GM23338 (cell line): ENCODE measurements around the gene HENMT1.

Experiments used
- EZH2 ChIP-seq: fragments of 200-600 bp; sonication (generic); IDR thresholded peaks from one replicate; pipeline ENCODE4 v1.8.0; 2017; ENCODE audit warnings: antibody characterized with exemption, mild to moderate bottlenecking, low read depth; ENCODE audit not compliant: unreplicated experiment
- EZH2phosphoT487 ChIP-seq: fragments of 200-600 bp; sonication (generic); IDR thresholded peaks from one replicate; pipeline ENCODE4 v1.8.1; 2018; ENCODE audit warnings: antibody characterized with exemption; ENCODE audit not compliant: unreplicated experiment
- JUNB ChIP-seq: IDR thresholded peaks from one replicate; pipeline ENCODE4 v1.6.1; 2016; ENCODE audit warnings: antibody characterized with exemption; ENCODE audit not compliant: unreplicated experiment
- POLR2AphosphoS5 ChIP-seq: IDR thresholded peaks from 2 replicates; pipeline ENCODE4 v1.6.1; 2016; ENCODE audit warnings: antibody characterized with exemption, low read depth
- STAT1 ChIP-seq: IDR thresholded peaks from one replicate; pipeline ENCODE4 v1.6.1; 2016; ENCODE audit warnings: antibody characterized with exemption; ENCODE audit not compliant: unreplicated experiment
- ZNF114 ChIP-seq: fragments of 250-450 bp; sonication (Bioruptor Pico); IDR thresholded peaks from 2 replicates; pipeline ENCODE4 v1.5.0; 2020; ENCODE audit warnings: mild to moderate bottlenecking, moderate library complexity
- ZNF331 ChIP-seq: fragments of 250-450 bp; sonication (Bioruptor Pico); IDR thresholded peaks from 2 replicates; pipeline ENCODE4 v1.5.0; 2020; ENCODE audit warnings: low read depth, mild to moderate bottlenecking, moderate library complexity
- TF ChIP-seq, protein P1 (sequence below), 2 experiments: fragments of 200-600 bp in 1 of 2; sonication (generic) in 1 of 2; conservative IDR thresholded peaks; 2 replicates each; pipeline versions ENCODE4 v1.5.1 to v1.6.1; 2016 to 2017; ENCODE audit warnings: antibody characterized with exemption in 2 of 2, low read depth in 2 of 2, mild to moderate bottlenecking in 2 of 2, moderate library complexity in 1 of 2
- TF ChIP-seq, protein P2 (sequence below): IDR thresholded peaks from 2 replicates; pipeline ENCODE4 v1.6.1; 2016; ENCODE audit warnings: antibody characterized with exemption
- TF ChIP-seq, protein P3 (sequence below): IDR thresholded peaks from one replicate; pipeline ENCODE4 v1.6.1; 2018; ENCODE audit warnings: antibody characterized with exemption; ENCODE audit not compliant: unreplicated experiment

- TF ChIP-seq EZH2: no peak
- TF ChIP-seq, protein P1, sequence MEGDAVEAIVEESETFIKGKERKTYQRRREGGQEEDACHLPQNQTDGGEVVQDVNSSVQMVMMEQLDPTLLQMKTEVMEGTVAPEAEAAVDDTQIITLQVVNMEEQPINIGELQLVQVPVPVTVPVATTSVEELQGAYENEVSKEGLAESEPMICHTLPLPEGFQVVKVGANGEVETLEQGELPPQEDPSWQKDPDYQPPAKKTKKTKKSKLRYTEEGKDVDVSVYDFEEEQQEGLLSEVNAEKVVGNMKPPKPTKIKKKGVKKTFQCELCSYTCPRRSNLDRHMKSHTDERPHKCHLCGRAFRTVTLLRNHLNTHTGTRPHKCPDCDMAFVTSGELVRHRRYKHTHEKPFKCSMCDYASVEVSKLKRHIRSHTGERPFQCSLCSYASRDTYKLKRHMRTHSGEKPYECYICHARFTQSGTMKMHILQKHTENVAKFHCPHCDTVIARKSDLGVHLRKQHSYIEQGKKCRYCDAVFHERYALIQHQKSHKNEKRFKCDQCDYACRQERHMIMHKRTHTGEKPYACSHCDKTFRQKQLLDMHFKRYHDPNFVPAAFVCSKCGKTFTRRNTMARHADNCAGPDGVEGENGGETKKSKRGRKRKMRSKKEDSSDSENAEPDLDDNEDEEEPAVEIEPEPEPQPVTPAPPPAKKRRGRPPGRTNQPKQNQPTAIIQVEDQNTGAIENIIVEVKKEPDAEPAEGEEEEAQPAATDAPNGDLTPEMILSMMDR (conservative IDR thresholded peaks at IDR 0.05; ENCODE audit: low read depth in 2 of 2): no peak
- no peak for TF ChIP-seq EZH2phosphoT487
- TF ChIP-seq, protein P2, sequence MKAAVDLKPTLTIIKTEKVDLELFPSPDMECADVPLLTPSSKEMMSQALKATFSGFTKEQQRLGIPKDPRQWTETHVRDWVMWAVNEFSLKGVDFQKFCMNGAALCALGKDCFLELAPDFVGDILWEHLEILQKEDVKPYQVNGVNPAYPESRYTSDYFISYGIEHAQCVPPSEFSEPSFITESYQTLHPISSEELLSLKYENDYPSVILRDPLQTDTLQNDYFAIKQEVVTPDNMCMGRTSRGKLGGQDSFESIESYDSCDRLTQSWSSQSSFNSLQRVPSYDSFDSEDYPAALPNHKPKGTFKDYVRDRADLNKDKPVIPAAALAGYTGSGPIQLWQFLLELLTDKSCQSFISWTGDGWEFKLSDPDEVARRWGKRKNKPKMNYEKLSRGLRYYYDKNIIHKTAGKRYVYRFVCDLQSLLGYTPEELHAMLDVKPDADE: no peak
- TF ChIP-seq ZNF114 (CRISPR knock-in tag): no peak
- TF ChIP-seq, protein P3, sequence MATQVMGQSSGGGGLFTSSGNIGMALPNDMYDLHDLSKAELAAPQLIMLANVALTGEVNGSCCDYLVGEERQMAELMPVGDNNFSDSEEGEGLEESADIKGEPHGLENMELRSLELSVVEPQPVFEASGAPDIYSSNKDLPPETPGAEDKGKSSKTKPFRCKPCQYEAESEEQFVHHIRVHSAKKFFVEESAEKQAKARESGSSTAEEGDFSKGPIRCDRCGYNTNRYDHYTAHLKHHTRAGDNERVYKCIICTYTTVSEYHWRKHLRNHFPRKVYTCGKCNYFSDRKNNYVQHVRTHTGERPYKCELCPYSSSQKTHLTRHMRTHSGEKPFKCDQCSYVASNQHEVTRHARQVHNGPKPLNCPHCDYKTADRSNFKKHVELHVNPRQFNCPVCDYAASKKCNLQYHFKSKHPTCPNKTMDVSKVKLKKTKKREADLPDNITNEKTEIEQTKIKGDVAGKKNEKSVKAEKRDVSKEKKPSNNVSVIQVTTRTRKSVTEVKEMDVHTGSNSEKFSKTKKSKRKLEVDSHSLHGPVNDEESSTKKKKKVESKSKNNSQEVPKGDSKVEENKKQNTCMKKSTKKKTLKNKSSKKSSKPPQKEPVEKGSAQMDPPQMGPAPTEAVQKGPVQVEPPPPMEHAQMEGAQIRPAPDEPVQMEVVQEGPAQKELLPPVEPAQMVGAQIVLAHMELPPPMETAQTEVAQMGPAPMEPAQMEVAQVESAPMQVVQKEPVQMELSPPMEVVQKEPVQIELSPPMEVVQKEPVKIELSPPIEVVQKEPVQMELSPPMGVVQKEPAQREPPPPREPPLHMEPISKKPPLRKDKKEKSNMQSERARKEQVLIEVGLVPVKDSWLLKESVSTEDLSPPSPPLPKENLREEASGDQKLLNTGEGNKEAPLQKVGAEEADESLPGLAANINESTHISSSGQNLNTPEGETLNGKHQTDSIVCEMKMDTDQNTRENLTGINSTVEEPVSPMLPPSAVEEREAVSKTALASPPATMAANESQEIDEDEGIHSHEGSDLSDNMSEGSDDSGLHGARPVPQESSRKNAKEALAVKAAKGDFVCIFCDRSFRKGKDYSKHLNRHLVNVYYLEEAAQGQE: no peak
- TF ChIP-seq POLR2AphosphoS5: no peak
- TF ChIP-seq JUNB: no peak
- no peak for TF ChIP-seq ZNF331 (CRISPR knock-in tag)
- TF ChIP-seq STAT1: no peak
Measured at GRCh38 chr1:108639899-108640560, 20.9 kb downstream of the HENMT1 start.
